ENCODE measurements around the gene THSD4.
"Not testable (repeated sequence)": the region's sequence is repeated elsewhere in the genome, so short reads cannot be mapped to it uniquely, and the experiment has no call there.

THSD4 gene

DNA sequence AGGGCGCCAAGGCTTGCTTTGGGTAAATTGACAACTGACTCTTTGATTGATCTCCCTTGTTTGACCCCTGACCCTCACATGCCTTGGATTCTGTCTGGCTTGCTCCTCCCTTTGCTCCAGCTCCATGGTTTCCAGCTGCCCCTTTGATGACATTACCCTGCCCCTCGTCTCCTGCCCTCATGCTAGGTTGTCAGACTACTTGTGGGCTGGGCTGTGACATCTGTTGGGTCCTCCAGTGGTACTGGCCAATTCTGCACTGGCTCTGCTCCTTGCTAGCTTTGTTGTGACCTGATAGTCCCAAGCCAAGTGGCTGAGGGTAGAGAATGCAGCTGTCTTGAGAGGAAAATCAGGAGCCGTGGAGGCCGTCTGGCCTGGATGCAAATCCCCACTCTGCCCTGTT, 6.2 kb downstream of the THSD4 start:
- no peaks in the 10 kb centered on the region for H3K27me3 ChIP-seq (ENCODE audit: control insufficient read depth in 1 of 2, insufficient read depth in 2 of 2, low read length in 2 of 2)
- H3K36me3 ChIP-seq (ENCODE audit: control insufficient read depth in 2 of 2, insufficient read depth in 2 of 2, low read length in 2 of 2), result no peaks in the 10 kb centered on the region
- no peak overlapping the region for H3K27ac ChIP-seq (ENCODE audit: low read length)
- no peaks in the 10 kb centered on the region for H3K9me3 ChIP-seq (ENCODE audit: control insufficient read depth in 2 of 2, low read length in 2 of 2)
- no peak overlapping the region for H3K9ac ChIP-seq (ENCODE audit: low read length in 2 of 2)
- H3K4me3 ChIP-seq (ENCODE audit: low read length in 2 of 2), result no peak overlapping the region
- peaks cover 18% of the 10 kb centered on the region for H3K4me1 ChIP-seq (ENCODE audit: control insufficient read depth, insufficient read depth, low read length)

DNA sequence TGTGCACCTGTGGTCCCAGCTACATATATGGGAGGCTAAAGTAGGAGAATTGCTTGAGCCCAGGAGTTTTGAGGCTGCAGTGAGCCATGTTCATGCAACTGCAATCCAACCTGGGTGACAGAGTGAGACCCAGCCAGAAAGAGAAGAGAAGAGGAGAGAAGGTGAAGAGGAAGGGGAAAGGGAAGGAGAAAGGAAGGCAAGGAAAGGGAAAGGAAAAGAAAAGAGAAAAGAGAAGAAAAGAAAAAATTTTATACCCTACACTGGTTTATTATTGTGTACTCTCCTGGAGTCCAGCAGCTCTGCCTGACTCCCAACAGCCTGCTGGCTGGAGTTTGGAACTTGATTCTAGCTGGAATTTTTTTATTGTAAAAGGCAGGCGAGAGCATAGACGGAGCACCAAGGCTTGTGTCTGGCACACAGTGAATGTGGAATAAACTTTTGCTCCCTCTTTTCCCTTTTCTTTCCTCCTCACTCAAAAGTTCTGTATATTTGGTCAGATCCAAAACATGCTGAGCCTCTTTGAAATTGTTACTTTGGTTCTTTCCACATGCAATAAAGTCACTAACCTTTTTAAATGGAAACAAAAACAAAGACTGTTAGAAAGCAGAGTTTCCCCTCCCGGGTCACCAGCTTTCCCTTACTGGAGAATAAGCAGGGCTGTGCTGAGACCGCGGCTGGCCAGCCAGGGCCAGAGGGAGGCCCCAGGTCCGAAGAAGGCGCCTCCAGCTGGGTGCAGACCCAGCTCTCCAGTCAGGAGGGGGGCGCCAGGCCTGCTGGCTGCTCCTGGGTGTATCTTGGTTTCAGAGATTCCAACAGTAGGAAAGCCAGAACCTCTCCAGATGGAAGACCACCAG, 9.9 kb downstream of the THSD4 start:
- Histone ChIP-seq H3K27ac (ENCODE audit: low read length) (peak overlapping the region; percentile 79), H3K36me3 (ENCODE audit: control insufficient read depth in 2 of 2, insufficient read depth in 2 of 2, low read length in 2 of 2) (no peaks in the 10 kb centered on the region), H3K27me3 (ENCODE audit: control insufficient read depth in 1 of 2, insufficient read depth in 2 of 2, low read length in 2 of 2) (no peaks in the 10 kb centered on the region), H3K4me1 (ENCODE audit: control insufficient read depth, insufficient read depth, low read length) (peaks cover 18% of the 10 kb centered on the region), H3K4me3 (ENCODE audit: low read length in 2 of 2) (peak overlapping the region; percentile 34 to 40), H3K9me3 (ENCODE audit: control insufficient read depth in 2 of 2, low read length in 2 of 2) (no peaks in the 10 kb centered on the region), H3K9ac (ENCODE audit: low read length in 2 of 2) (peak overlapping the region in 1 of 2 donors; percentile 28)

DNA sequence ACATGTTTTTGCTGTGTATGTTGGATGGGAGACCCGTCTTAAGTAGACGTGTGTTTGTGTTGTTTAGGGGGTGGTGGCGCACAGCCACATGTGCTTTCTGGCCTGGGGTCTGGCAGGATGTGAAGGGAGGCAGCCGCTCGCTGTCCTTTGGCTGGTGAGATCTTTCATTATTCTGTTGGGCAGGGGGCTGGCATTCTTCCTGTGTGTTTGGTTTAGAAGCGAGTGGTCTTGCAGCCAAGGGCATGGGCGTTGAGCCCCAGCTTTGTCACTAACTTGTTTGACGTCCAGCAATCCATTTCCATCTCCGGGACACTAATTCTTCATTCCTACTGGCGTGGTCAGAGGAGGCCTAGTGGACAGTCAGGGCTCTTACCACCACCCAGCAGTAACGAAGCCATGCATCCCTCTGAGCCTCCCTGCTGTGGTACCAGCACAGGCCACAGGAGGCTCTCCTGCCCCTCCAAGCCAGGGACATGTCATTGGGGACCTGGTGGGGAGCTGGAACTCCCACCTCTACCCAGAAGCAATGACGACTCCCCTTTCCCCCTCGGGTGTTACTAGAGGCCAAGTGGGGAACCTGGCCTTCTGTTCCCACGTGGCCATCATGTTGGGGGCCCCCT, 10.7 kb downstream of the THSD4 start:
- peaks cover 18% of the 10 kb centered on the region for H3K4me1 ChIP-seq (ENCODE audit: control insufficient read depth, insufficient read depth, low read length)
- H3K27me3 ChIP-seq (ENCODE audit: control insufficient read depth in 1 of 2, insufficient read depth in 2 of 2, low read length in 2 of 2), result no peaks in the 10 kb centered on the region
- H3K4me3 ChIP-seq (ENCODE audit: low read length in 2 of 2), result peak overlapping the region; percentile 4 to 40
- H3K9ac ChIP-seq (ENCODE audit: low read length in 2 of 2), result no peak overlapping the region
- H3K27ac ChIP-seq (ENCODE audit: low read length), result peak overlapping the region; percentile 79
- no peaks in the 10 kb centered on the region for H3K9me3 ChIP-seq (ENCODE audit: control insufficient read depth in 2 of 2, low read length in 2 of 2)
- H3K36me3 ChIP-seq (ENCODE audit: control insufficient read depth in 2 of 2, insufficient read depth in 2 of 2, low read length in 2 of 2), result no peaks in the 10 kb centered on the region

DNA sequence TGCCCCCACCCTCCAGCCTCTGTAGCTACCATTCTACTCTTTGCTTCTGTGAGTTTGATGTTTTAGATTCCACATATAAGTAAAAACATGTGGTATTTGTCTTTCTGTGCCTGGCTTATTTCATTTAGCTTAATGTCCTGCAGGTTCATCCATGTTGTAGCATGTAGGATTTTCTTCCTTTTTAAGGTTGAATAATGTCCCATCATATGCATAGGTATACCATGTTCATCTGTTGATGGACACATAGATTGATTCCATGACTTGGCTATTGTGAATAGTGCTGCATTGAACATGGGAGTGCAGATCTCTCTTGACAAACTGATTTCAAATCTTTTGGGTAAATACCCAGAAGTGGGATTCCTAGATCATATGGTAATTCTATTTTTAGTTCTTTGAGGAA, 11.8 kb downstream of the THSD4 start:
- Histone ChIP-seq H3K4me3 (ENCODE audit: low read length in 2 of 2) (no peak overlapping the region), H3K9ac (ENCODE audit: low read length in 2 of 2) (no peak overlapping the region), H3K27me3 (ENCODE audit: control insufficient read depth in 1 of 2, insufficient read depth in 2 of 2, low read length in 2 of 2) (no peaks in the 10 kb centered on the region), H3K9me3 (ENCODE audit: control insufficient read depth in 2 of 2, low read length in 2 of 2) (no peaks in the 10 kb centered on the region), H3K27ac (ENCODE audit: low read length) (no peak overlapping the region), H3K4me1 (ENCODE audit: control insufficient read depth, insufficient read depth, low read length) (peaks cover 18% of the 10 kb centered on the region), H3K36me3 (ENCODE audit: control insufficient read depth in 2 of 2, insufficient read depth in 2 of 2, low read length in 2 of 2) (no peaks in the 10 kb centered on the region)

DNA sequence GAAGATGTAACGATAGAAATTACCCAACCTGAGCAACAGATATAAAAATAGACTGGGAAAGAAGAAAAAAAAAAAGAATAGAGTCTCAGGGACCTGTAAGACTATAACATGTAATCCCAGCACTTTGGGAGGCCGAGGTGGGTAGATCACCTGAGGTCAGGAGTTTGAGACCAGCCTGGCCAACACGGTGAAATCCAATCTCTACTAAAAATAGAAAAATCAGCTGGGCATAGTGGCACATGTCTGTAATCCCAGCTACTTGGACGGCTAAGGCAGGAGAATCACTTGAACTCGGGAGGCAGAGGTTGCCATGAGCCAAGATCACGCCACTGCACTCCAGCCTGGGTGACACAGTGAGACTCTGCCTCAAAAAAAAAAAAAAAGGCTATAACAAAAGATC, 12.9 kb downstream of the THSD4 start:
- not testable (repeated sequence) for H3K9ac ChIP-seq (ENCODE audit: low read length in 2 of 2); H3K36me3 ChIP-seq (ENCODE audit: control insufficient read depth in 2 of 2, insufficient read depth in 2 of 2, low read length in 2 of 2); H3K27me3 ChIP-seq (ENCODE audit: control insufficient read depth in 1 of 2, insufficient read depth in 2 of 2, low read length in 2 of 2); H3K4me3 ChIP-seq (ENCODE audit: low read length in 2 of 2); H3K9me3 ChIP-seq (ENCODE audit: control insufficient read depth in 2 of 2, low read length in 2 of 2); H3K27ac ChIP-seq (ENCODE audit: low read length)
- H3K4me1 ChIP-seq (ENCODE audit: control insufficient read depth, insufficient read depth, low read length), result peaks cover 18% of the 10 kb centered on the region

DNA sequence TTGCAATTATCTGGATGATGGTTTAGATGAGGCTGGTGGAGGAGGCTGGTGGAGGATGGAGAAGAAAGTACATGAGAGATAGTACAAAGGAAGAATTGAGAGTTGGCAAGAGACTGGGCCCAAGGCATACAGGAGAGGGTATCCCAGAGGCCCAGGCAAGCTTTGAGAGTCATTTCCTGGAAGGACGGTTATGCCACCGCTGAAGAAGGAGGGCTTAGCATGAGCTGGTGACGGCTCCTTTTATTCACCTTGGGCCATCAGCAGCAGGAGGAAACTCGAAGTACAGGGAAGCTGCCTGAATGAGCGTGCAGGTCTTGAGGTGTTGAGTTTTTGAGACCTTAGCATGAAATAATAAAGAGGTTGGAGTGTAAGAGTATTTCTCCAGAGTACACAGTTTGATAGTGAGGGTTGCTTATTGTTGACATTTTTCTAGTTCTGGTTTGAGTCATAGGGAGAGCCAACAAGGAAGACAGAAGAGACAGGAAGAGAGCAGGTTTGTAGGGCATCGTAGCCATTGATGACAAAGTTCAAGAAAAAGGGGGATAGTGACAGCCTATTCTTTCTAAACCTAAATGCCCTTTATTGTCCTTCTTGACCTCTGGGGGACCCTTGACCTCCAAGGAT, 13.8 kb downstream of the THSD4 start:
- Histone ChIP-seq H3K4me3 (ENCODE audit: low read length in 2 of 2) (no peak overlapping the region), H3K27ac (ENCODE audit: low read length) (no peak overlapping the region), H3K27me3 (ENCODE audit: control insufficient read depth in 1 of 2, insufficient read depth in 2 of 2, low read length in 2 of 2) (no peaks in the 10 kb centered on the region), H3K4me1 (ENCODE audit: control insufficient read depth, insufficient read depth, low read length) (peaks cover 18% of the 10 kb centered on the region), H3K9me3 (ENCODE audit: control insufficient read depth in 2 of 2, low read length in 2 of 2) (no peaks in the 10 kb centered on the region), H3K9ac (ENCODE audit: low read length in 2 of 2) (no peak overlapping the region), H3K36me3 (ENCODE audit: control insufficient read depth in 2 of 2, insufficient read depth in 2 of 2, low read length in 2 of 2) (no peaks in the 10 kb centered on the region)

DNA sequence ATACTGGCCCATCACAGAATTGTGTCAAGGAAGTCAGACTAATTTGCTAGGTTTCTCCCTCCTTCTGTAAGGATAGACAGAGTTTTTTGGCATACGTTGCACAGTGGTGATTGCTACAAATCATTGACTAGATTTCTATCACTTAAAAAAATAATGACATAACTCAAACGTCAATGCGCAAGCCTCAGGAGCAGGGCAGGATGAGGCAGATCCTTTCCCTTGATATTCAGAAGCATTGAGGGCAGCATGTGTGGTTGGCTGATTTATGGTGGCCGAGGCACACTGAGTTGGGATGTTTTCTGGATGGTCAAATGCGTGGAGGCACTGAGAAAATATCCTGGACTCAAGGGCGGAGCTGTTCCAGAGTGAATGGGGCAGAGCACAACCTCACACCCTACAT, 14.4 kb downstream of the THSD4 start:
- Histone ChIP-seq H3K4me3 (ENCODE audit: low read length in 2 of 2) (no peak overlapping the region), H3K27ac (ENCODE audit: low read length) (no peak overlapping the region), H3K4me1 (ENCODE audit: control insufficient read depth, insufficient read depth, low read length) (peaks cover 16% of the 10 kb centered on the region), H3K36me3 (ENCODE audit: control insufficient read depth in 2 of 2, insufficient read depth in 2 of 2, low read length in 2 of 2) (no peaks in the 10 kb centered on the region), H3K9ac (ENCODE audit: low read length in 2 of 2) (no peak overlapping the region), H3K9me3 (ENCODE audit: control insufficient read depth in 2 of 2, low read length in 2 of 2) (no peaks in the 10 kb centered on the region), H3K27me3 (ENCODE audit: control insufficient read depth in 1 of 2, insufficient read depth in 2 of 2, low read length in 2 of 2) (no peaks in the 10 kb centered on the region)

DNA sequence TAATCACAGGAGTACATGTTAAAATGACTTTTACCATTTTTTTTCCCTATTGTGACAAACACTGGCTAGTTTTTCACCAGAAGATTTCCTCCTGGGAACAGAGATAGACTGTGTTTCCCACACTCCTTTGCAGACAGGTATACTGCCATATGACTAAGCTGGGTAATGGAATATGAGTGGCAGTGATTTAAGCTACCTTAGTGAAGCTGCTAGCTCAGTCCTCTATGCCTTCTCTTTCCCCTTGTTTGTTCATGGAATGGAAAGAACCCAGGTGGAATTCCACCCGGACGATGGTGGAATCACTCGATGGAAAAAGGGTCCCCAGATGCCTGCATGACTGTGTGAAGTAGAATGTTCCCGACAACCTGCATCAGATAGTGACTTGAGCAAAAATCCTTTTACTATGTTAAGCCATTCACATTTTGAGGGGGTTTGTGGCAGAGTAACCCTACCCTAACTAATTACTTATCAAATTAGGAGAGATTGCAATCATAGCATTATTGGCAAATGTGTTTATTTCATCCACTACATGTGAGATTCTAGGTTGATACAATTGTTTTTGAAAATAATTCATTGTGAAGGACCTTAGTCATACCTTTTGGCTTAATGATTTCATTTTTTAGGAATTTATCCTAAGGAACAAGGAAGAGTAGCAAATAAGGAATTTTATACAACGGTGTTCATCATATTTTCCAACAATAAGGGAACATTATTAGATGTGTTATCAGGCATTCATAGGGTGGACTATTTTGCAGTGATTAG, 16.5 kb downstream of the THSD4 start:
- Histone ChIP-seq H3K4me3 (ENCODE audit: low read length in 2 of 2) (no peak overlapping the region), H3K4me1 (ENCODE audit: control insufficient read depth, insufficient read depth, low read length) (no peaks in the 10 kb centered on the region), H3K27me3 (ENCODE audit: control insufficient read depth in 1 of 2, insufficient read depth in 2 of 2, low read length in 2 of 2) (no peaks in the 10 kb centered on the region), H3K36me3 (ENCODE audit: control insufficient read depth in 2 of 2, insufficient read depth in 2 of 2, low read length in 2 of 2) (no peaks in the 10 kb centered on the region), H3K9me3 (ENCODE audit: control insufficient read depth in 2 of 2, low read length in 2 of 2) (no peaks in the 10 kb centered on the region), H3K9ac (ENCODE audit: low read length in 2 of 2) (no peak overlapping the region), H3K27ac (ENCODE audit: low read length) (no peak overlapping the region)

DNA sequence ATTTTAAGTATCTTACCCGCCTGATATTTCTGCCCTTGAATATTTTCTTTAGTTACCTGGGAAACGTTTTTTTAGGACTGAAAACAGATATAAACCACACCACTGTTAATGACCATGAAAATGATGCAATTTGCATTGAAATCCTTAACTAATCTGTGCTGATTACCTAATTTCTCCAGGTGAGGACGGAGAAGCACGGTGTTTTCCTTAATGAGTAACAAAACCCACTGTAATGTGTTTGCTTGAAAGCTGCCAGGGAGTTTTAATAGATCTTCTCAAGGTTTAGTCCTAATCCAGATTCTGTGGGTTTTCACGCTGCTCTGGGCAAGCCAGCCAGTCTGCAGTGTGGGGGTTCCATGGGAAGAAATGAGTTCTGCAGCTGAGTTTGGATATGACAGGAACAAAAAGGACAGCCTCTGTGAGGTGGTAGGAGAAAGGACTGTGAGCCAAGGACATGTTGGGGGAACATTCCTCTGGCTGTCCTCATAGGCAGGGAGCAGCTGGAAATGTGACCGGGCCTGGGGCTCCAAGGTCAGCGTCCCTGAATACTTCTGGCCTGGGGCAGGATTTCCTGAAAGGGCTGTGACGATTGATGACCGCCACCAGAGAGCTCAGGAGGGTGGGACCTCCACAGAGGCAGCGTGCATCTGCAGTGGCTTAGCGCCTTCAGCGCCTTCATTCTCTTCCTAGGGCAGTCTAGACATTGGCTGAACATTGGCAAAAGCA, 18.6 kb downstream of the THSD4 start:
- Histone ChIP-seq H3K4me3 (ENCODE audit: low read length in 2 of 2) (no peak overlapping the region), H3K36me3 (ENCODE audit: control insufficient read depth in 2 of 2, insufficient read depth in 2 of 2, low read length in 2 of 2) (no peaks in the 10 kb centered on the region), H3K27me3 (ENCODE audit: control insufficient read depth in 1 of 2, insufficient read depth in 2 of 2, low read length in 2 of 2) (no peaks in the 10 kb centered on the region), H3K4me1 (ENCODE audit: control insufficient read depth, insufficient read depth, low read length) (no peaks in the 10 kb centered on the region), H3K9ac (ENCODE audit: low read length in 2 of 2) (no peak overlapping the region), H3K27ac (ENCODE audit: low read length) (no peak overlapping the region), H3K9me3 (ENCODE audit: control insufficient read depth in 2 of 2, low read length in 2 of 2) (no peaks in the 10 kb centered on the region)

DNA sequence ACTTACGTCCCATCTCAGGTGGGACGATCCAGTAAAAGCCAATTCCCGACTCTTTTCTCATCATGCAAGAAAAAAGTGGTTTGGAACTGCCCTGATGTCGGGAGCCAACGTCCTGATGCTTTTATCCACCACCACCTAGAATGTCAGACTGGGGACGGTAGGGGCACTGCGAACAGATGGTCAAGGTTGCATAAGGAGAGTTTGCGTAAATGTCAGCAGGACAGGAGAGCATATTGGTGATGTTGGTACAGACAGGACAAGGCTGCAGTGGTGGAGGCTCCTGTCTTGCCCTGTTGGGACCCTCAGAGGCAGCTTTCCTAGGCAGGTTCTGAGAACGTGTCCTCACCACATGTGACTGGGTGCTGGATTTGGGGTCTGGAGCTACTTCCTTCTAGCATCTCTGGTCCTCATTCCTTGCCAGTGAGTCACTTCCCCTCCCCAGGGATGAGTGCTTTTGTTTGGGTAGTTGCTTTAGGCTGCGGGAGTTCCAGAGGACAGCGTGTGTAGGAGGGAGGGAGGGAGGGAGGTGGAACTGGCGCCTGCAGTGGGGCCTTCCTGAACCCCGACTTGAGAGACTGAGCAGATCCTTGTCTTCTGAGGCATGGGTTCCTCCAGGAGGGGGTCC, 21.0 kb downstream of the THSD4 start:
- Histone ChIP-seq H3K4me1 (ENCODE audit: control insufficient read depth, insufficient read depth, low read length) (no peaks in the 10 kb centered on the region), H3K27me3 (ENCODE audit: control insufficient read depth in 1 of 2, insufficient read depth in 2 of 2, low read length in 2 of 2) (no peaks in the 10 kb centered on the region), H3K9ac (ENCODE audit: low read length in 2 of 2) (no peak overlapping the region), H3K36me3 (ENCODE audit: control insufficient read depth in 2 of 2, insufficient read depth in 2 of 2, low read length in 2 of 2) (no peaks in the 10 kb centered on the region), H3K27ac (ENCODE audit: low read length) (no peak overlapping the region), H3K4me3 (ENCODE audit: low read length in 2 of 2) (no peak overlapping the region), H3K9me3 (ENCODE audit: control insufficient read depth in 2 of 2, low read length in 2 of 2) (no peaks in the 10 kb centered on the region)

Measured in stomach smooth muscle (tissue), 2 donors.